ENCODE measurements around the gene PTPN9. TPM values are rescaled to one million over a fixed set of nuclear protein-coding genes. Genes with fewer than 3 reads are reported as not detected.

The PTPN9 gene
- total and polyA plus RNA-seq, 2 of the 13 experiments (the other 11 are each of a cell fraction or from before 2014, with no cell fraction given): 16.6 to 19.9 TPM

GRCh38 chr15:75453703-75454470 is 125.2 kb downstream of the PTPN9 start (continued):
- TF ChIP-seq AFF4 (CRISPR knock-in tag; IDR thresholded peaks at IDR 0.05) (no peak), CBX5 (CRISPR knock-in tag; IDR thresholded peaks at IDR 0.05; ENCODE audit: borderline replicate concordance) (no peak), ZBTB21 (CRISPR knock-in tag; IDR thresholded peaks at IDR 0.05) (no peak), TCF7L2 (IDR thresholded peaks at IDR 0.05; ENCODE audit: low read depth, low read length) (no peak), RXRA (CRISPR knock-in tag; IDR thresholded peaks at IDR 0.05) (peak; percentile 68), MTERF4 (CRISPR knock-in tag; IDR thresholded peaks at IDR 0.05) (0 out of 2 replicates have a peak, but pooled peaks have one; percentile 61), JDP2 (CRISPR knock-in tag; IDR thresholded peaks at IDR 0.05; ENCODE audit: borderline replicate concordance) (no peak), ZNF749 (CRISPR knock-in tag; IDR thresholded peaks at IDR 0.05; ENCODE audit: borderline replicate concordance) (peak; percentile 79), ZNF225 (CRISPR knock-in tag; IDR thresholded peaks at IDR 0.05) (no peak), ZNF441 (CRISPR knock-in tag; IDR thresholded peaks at IDR 0.05; ENCODE audit: borderline replicate concordance) (no peak), ZNF772 (CRISPR knock-in tag; IDR thresholded peaks at IDR 0.05) (no peak; the same call in 1 of the 2 replicates), IRF1 (CRISPR knock-in tag; IDR thresholded peaks at IDR 0.05; ENCODE audit: low read depth) (no peak), TGIF2 (CRISPR knock-in tag; IDR thresholded peaks at IDR 0.05) (no peak), MTF1 (CRISPR knock-in tag; IDR thresholded peaks at IDR 0.05) (no peak), PATZ1 (CRISPR knock-in tag; IDR thresholded peaks at IDR 0.05) (peak; percentile 56; the same call in 1 of the 2 replicates), POLR2AphosphoS5 (IDR thresholded peaks at IDR 0.05; ENCODE audit: low read depth, low read length) (peak; percentile 62), ARNT (IDR thresholded peaks at IDR 0.05) (no peak), NKX3-1 (CRISPR knock-in tag; IDR thresholded peaks at IDR 0.05) (no peak)
- TF ChIP-seq, protein P1, sequence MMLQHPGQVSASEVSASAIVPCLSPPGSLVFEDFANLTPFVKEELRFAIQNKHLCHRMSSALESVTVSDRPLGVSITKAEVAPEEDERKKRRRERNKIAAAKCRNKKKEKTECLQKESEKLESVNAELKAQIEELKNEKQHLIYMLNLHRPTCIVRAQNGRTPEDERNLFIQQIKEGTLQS (CRISPR knock-in tag; IDR thresholded peaks at IDR 0.05): 0 out of 2 replicates have a peak, but pooled peaks have one; percentile 16
- TF ChIP-seq, protein P2, sequence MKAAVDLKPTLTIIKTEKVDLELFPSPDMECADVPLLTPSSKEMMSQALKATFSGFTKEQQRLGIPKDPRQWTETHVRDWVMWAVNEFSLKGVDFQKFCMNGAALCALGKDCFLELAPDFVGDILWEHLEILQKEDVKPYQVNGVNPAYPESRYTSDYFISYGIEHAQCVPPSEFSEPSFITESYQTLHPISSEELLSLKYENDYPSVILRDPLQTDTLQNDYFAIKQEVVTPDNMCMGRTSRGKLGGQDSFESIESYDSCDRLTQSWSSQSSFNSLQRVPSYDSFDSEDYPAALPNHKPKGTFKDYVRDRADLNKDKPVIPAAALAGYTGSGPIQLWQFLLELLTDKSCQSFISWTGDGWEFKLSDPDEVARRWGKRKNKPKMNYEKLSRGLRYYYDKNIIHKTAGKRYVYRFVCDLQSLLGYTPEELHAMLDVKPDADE (CRISPR knock-in tag; IDR thresholded peaks at IDR 0.05): 0 out of 2 replicates have a peak, but pooled peaks have one; percentile 10

All from HepG2 (cell line).